ENCODE measurements around the gene NCOA7.

Gene NCOA7

DNA sequence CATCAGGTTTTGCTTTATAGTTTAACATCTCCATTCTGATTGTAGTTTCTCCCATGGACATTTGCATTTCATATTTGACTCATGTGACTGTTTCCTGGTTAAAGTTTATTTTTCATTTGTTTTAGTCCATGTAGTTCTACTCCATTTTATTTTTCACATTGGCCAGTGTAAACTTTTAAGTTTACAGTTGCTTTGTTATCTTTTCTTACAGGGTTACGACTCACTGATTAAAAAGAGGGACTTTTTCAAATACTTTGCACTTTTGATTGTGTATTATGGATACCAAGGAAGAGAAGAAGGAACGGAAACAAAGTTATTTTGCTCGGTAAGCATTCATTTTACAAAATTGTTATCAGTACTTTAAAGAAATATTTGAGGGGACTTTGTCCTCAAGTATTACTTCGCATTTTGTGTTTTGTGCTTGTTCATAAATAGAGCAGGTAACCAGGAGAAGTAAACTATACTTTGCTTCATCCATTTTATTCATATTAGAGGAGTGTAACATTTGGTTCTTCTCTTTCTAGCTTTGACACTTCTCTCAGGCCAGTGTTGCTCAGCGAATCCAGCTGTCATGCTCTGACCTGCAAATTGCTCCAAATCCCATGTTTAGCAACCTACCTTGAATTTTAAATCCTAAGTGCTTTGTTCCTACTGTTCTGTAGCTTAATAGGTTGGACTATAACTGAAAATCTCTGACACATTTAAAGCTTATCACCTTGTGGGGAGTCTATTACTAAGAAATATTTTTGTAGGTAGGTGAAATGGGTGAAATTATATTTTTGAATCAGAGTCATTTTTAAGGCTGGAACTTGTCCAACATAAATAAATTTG, 24.5 kb downstream of the NCOA7 start:
- DNase-seq (ENCODE audit: low read depth): no peak

DNA sequence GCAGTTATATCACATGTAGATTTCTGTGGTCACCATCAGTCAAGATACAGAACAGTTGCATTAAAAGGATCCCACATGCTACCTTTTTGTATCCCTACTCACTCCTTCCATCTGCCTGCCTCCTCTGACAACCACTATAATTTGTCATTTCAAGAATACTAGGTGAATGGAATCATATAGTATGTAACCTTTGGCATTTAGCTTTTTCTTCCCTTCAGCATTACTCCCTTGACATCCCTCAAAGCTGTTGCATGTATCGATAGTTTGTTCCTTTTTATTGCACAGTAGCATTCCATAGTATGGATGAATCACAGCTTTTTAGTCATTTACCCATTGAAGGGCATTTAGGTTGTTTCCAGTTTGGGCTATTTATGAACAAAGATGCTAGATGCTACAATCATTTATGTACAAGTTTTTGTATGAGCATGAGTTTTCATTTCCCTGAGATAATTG, 26.1 kb downstream of the NCOA7 start:
- DNase-seq (ENCODE audit: low read depth): no peak

DNA sequence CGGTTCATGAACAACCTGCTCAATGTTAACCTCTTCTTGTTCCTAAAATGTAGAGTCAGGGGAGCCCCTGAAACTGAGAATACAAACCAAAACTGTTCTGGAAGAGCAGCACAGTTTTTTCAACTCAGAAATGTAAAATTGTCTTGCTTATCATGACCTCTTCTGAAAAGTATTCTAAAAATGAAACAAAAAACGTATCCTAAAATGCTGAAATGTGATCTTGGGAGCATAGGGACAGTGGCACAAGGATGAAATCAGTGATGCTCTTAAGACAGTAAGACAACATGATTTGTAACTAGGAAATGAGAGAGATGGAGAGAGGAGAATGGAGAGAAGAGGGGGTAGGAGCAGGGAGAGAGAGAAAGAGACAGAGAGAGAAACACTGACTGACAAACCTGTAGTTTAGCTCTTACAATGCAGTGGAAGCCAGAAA, 27.5 kb downstream of the NCOA7 start:
- no peak for DNase-seq (ENCODE audit: low read depth)

DNA sequence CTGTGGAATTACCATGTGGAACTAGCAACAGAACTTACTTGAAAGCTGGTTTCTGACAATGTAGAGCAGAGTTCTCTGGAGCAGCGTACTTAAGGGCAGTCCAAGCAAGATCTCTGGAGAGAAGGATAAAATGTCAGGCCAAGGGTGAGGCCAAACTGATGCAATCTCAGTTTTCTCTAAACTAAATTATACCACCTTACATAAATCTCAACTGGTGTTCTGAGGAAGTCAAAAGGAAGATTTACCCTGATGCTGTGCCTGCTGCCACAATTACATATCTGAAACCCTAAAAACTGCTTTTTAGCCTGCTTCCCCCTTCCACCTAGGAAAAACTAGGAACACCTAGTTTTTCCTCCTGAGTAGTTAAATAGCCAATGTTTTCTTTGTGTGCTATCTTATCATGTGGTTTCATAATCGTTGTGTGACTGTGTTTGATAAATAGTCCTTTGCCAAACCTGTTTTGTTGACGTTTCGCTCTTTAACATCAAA, 28.1 kb downstream of the NCOA7 start:
- DNase-seq (ENCODE audit: low read depth): no peak

DNA sequence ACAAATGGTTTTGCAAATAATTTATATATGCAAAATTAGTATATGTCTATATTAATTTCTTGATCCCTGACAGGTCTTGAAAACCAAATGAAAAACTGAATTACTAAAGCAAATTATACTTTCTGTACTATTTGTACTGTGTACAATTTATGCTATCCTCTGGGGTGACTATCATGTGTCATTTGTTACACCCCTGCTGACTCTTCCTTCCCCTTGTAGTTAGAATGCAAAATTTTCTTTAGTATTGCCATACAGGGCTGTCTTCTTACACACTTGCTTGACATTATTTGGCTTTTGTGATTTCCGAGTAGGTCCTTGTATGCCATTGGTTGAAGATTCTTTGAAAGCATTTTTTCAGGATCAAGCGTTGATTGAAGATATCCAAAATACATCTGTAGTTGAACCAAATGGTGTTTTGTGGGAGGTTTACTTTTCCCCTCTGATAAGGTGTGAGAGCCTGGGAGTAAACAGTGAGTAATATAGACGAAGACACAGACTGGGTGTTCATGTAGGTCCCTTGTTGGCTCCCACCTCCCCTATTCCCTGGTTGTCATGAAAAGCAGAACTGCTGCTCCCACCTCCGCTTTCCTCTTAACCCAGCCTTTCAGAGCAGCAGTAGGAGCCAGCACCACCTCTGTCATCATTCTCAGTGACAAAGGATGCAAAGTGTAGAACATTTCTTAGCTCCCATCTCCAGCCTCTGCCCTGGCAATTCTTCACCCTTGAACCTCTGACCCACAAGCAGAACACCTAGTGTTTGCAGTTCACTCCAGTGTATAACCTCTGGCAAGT, 29.0 kb downstream of the NCOA7 start:
- DNase-seq (ENCODE audit: low read depth): no peak

DNA sequence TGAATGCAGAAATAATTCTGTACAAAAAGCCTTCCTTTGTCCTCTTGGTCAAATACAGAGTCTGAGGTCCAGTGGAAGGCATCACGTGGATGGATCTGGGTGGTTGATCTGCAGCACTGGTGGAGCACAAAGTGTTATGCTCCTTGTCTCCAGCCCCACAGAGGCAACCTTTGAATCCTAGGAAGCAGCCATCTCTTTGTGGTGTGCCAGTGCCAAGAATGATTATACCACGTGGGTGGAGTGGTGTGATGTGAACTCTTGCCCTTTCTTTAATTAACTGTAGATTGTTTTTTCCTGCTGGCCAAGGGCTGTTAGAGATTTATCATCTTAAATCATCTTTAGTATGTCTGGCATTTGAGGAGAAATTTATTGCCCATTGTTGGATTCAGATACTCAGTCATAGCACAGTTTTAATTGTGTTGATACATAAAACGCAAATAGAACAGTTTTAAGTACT, 31.1 kb downstream of the NCOA7 start:
- no peak for DNase-seq (ENCODE audit: low read depth)

DNA sequence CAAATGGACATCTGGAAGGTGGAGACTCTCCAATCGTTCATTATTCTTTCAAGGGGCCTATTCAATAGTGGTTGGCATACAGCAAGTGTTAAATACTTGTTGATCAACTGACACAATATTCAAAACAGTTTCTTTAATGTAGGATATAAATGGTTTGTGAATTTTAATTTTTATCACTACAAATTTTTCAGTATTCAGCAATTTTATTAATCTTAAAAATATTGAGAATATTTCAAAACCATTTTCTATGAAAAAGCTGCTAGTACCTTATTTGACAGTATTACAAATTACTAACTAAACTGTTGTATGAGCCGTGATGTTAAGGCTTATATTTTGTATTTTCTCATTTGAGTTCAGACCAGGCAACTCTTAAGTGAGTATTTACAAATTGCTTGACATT, 32.4 kb downstream of the NCOA7 start:
- no peak for DNase-seq (ENCODE audit: low read depth)

DNA sequence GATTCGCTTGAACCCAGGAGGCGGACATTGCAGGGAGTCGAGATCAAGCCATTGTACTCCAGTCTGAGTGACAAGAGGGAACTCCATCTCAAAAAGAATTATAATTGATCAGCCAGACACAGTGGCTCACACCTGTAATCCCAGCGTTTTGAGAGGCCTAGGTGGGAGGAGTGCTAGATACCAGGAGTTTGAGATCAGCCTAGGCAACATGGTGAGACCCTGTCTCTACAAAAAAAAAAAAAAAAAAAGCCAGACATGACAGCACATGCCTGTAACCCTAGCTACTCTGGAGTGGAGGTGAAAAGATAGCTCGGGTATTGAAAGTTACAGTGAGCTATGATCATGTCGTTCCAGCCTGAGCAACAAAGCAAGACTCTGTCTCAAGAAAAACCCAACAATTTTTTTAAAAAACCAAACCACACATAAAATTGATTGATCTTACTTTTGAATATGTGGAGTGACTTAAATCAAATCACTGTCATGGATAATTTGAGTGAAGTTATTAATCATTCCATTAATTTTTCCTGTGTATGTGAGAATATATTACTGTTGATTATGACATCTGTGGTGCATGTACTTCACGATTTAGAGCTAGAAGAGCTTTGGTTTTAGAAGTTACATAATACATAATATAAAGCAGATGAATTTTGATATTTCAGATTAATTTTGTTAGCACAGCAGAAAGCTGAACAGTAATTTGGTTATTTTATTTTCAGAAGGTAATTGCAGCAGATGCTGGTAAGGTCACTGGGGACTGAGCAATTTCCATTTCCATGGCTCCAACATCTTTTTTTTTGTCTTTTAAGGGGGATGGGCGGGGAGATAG, 34.4 kb downstream of the NCOA7 start:
- DNase-seq (ENCODE audit: low read depth): no peak

DNA sequence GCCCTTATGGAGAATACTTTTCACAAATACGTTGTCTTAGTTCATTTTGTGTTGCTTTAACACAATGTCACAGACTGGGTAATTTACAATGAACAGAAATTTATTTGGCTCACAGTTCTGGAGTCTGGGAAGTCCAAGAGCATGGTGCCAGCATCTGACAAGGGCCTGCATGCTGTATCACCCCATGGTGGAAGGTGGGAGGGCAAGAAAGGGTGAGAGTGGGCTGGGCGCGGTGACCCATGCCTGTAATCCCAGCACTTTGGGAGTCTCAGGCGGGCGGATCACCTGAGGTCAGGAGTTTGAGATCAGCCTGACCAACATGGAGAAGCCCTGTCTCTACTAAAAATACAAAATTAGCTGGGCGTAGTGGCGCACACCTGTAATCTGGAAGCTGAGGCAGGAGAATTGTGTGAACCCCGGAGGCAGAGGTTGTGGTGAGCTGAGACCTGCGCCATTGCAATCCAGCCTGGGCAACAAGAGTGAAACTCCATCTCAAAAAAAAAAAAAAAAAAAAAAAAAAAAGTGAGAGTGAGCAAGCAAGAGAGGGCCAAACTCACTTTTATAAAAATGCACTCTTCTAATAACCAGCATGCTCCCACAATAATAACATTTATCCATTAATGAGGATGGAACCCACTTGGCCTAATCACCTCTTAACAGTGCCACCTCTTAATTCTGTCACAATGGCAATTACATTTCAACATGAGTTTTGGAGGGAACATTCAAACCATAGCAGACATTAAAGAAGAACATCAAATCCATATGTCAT, 36.1 kb downstream of the NCOA7 start:
- no peak for DNase-seq (ENCODE audit: low read depth)

DNA sequence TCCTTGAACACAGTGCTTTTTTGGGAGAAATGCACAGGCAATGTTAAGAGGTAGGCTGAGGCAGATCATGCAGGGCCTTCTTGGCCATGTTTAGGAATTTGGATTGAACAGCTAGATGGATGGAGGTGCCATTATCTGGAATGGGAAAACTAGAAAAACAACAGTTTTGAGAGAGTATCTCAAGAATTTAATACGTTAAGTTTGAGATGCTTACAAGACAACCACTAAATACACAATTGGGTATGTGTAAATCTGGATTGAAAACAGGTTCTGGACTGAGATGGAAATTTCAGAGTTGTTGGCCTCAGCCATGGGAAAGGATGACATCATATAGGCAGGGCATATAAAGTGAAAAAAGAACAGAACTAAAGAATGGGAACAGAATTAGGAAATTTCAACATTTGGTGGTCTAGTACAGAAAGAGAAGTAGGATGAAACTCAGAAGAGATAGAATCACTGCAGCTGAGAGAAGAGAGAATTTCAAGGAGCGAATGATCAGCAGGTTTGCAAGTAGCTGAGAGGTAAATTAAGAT, 37.1 kb downstream of the NCOA7 start:
- no peak for DNase-seq (ENCODE audit: low read depth)

DNA sequence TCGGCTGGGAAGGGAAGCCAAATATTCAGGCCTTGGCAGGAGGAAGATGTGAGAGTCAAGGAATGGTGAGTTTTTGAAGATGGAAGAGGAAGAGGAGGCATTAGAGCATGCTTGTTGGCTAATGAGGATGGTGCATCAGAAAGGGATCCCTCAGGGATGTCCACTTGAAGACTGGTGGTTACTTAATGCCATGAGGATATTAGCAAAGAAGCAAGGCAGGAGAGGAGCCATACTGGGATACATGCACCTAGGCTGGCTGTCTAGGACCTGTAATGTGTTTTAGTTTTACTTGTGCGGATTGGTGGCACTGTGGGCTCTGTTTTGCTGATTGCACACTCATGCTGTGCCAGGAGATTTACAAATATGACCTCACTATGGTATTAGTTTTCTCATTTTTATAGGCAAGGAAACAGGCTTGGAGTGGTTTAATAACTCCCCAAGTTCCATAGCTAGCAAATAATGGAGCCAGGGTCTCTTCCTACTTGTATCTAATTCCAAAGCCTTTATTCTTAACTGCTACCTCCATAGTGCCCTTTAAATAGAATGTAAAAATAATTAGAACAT, 37.8 kb downstream of the NCOA7 start:
- DNase-seq (ENCODE audit: low read depth): no peak

DNA sequence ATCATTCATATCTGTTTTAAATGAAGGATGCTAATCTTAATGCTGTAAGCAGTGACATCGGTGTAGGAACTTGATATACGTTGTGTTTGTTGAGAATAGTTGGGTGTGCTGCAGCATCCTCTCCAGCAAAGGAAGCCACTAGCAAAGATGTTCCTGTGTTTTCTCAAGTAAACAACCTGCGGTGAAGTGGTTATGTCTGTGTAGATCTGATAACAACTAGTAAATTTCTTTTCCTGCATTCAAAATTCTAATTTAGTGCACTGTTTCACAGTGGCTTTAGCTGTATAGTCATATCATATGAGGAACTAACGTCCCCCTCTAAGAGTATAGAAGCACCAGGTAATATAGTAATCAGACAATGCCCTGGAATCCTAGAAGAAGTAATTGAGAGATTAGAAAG, 38.7 kb downstream of the NCOA7 start:
- DNase-seq (ENCODE audit: low read depth): no peak

DNA sequence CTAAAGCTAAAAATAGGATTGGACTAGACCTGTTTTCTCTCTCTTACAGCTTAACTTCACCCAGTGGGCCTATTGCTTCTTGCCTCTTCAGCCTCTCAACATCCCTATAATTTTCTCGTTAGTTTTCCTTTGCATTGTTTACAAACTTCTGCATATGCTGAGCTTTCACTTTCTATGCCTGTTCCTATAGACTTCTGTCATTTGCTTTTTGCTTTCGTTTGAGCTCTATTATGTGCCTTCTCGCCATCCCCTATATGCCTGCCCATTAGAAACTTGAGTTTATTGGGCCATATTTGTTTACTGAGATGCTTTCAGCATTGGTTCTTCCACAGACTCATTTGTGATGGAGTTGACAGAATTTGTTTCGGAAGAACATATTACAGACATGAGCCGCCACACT, 40.9 kb downstream of the NCOA7 start:
- DNase-seq (ENCODE audit: low read depth): no peak

DNA sequence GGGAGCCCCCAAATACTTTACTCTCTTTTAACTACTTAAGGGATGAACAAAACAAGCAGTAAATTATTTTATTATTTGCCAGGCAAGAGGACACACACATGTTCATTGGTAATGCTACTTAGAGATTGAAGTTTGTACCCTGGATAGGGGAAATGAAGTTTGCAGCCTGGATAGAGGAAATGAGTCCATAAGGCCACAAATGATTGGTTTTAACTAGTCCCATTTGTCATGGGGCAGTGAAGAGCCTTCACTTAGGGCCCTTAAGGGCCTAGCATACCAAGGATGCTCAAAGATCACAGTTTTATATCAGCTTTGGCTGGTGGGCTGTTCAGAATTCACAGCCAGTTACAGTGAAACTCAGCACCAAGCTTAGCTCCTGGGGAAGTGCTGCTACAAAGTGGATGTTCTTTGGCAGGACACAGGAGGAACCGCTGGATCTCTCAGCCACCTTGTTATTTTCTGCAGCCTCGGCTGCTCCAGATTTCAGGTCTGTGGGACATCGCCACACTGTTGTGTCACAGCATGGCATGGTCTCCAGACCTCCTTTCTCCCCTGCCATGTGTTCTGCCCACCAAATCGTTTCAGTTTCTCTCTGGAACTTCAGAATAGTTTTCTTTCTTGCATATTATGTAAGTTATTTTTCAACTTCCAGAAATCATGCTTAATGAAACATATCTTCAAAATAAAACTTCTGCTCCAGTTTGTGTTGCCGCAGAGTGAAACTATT, 41.8 kb downstream of the NCOA7 start:
- DNase-seq (ENCODE audit: low read depth): no peak

DNA sequence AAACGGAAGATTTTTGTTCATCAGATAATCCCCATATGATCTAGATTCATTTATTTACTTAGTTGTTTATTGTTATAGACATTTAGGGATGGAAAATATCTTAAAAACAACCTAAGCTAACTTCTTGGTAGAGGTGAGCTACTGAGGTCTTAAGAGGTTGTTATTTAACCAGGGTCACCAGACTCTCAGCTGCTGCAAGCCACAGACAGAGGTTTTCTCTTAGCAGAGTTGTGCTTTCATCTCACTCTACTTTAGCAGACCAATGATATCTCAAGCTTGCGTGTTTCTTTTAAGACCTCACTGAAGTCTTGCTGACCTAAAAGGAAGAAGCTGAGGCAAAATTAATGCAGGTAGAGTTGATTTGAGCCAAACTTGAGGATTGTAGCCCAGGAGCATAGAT, 43.6 kb downstream of the NCOA7 start:
- no peak for DNase-seq (ENCODE audit: low read depth)

DNA sequence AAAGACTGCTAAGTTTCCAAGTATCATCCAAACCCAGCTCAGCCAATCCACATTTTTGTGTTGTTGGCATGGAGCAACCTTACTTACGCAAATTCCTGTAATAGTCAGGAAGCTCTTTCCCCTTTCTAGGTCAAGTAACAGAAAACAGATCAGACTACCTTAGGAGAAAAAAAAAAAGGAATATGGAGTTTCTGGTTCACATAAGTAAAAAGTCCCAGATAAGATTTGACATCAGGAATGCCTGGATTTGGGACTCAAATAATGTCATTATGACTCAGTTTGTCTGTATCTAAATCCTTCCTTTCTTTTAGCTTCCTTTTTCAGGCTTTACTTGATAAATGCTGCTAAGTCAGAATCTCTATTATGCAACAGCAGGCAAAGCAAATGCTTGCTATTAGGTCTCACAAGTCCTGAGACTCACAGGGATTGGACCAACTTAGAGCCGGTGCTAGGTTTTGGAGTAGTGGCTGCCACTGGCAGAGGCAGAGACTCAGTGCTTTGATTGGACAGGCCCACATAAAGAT, 44.5 kb downstream of the NCOA7 start:
- DNase-seq (ENCODE audit: low read depth): no peak

DNA sequence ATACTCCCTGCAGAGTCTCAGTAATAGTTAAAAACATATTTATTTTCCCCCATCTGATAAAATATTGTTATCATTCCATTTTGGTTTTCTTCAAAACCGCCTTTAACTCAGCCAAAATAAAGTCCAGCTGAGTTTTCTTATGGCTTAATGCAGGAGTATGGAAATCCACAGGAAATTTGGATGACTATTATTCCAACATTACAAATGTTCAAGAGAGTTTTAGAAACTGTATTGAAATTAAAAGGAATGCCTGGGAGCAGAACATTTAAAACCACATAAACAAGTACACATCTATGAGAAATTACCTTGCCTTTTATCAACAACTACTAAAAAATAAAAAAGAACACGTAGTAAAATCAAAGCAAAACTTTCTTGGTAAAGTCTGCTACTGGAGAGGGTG, 45.7 kb downstream of the NCOA7 start:
- DNase-seq (ENCODE audit: low read depth): no peak

DNA sequence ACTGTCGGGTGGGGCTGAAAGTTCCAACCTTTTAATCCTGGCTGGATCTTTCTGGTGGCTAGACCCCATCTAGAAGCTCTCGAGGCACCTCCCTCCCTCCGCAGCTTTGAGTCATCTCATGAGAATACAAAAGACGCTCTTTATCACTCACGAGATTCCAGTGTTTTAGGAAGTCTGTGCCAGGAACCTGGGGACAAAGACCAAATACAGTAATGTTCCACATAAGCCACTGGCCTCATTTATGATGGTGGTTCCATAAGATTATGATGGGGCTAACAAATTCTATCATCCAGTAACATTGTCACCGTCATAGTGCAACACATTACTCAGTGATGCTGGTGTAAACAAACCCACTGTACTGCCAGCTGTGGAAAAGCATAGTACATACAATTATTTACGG, 48.7 kb downstream of the NCOA7 start:
- DNase-seq (ENCODE audit: low read depth): no peak

DNA sequence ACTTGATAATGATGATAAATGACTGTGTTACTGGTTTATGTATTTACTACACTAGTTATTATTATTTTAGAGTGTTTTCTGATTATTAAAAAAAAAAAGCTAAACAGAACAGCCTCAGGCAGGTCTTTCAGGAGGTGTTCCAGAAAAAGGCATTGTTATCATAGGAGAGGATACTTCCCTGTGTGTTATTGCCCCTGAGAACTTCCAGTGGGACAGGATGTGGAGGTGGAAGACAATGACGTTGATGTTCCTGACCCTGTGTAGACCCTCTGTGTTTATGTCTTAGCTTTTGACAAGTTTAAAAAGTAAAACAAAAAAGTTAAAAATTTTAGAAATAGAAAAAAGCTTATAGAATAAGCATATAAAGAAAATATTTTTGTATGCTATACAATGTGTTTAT, 49.1 kb downstream of the NCOA7 start:
- DNase-seq (ENCODE audit: low read depth): no peak

All from stimulated activated CD8-positive, alpha-beta memory T cell treated with anti-CD3 and anti-CD28 coated beads, Interleukin-15, amount 100 ng/mL, for 1 hour (primary cell).